WTC11 (cell line): ENCODE data around the gene VAMP2. TPM values are rescaled to one million over a fixed set of nuclear protein-coding genes. Genes with fewer than 3 reads are reported as not detected.

Experiments used
- ATF1 ChIP-seq: sonication (generic); formaldehyde crosslinking; IDR thresholded peaks from 2 replicates; pipeline ENCODE4 v1.8.1; 2023; ENCODE audit warnings: mild to moderate bottlenecking, moderate library complexity, missing genetic modification reagents
- CBFB ChIP-seq: sonication (generic); formaldehyde crosslinking; IDR thresholded peaks from 2 replicates; pipeline ENCODE4 v1.8.1; 2022; ENCODE audit warnings: mild to moderate bottlenecking, low read depth, missing genetic modification reagents
- CREB1 ChIP-seq: sonication (generic); formaldehyde crosslinking; IDR thresholded peaks from 2 replicates; pipeline ENCODE4 v1.8.0; 2023; ENCODE audit warnings: mild to moderate bottlenecking, missing genetic modification reagents
- E2F4 ChIP-seq: sonication (generic); formaldehyde crosslinking; IDR thresholded peaks from 2 replicates; pipeline ENCODE4 v1.8.1; 2022; ENCODE audit warnings: low read depth, mild to moderate bottlenecking, moderate library complexity, missing genetic modification reagents, borderline replicate concordance
- ESRRA ChIP-seq: sonication (generic); formaldehyde crosslinking; IDR thresholded peaks from 2 replicates; pipeline ENCODE4 v1.8.1; 2022; ENCODE audit warnings: mild to moderate bottlenecking, missing genetic modification reagents, borderline replicate concordance
- FOXJ3 ChIP-seq: sonication (generic); formaldehyde crosslinking; IDR thresholded peaks from 2 replicates; pipeline ENCODE4 v1.9.0; 2021; ENCODE audit warnings: missing genetic modification reagents, mild to moderate bottlenecking, borderline replicate concordance
- FOXP1 ChIP-seq: sonication (generic); formaldehyde crosslinking; IDR thresholded peaks from 2 replicates; pipeline ENCODE4 v1.8.0; 2022; ENCODE audit warnings: missing genetic modification reagents, mild to moderate bottlenecking, moderate library complexity, borderline replicate concordance
- GABPB1 ChIP-seq: sonication (generic); formaldehyde crosslinking; IDR thresholded peaks from 2 replicates; pipeline ENCODE4 v1.8.1; 2023; ENCODE audit warnings: mild to moderate bottlenecking, missing genetic modification reagents
- IRF2 ChIP-seq: sonication (generic); formaldehyde crosslinking; IDR thresholded peaks from 2 replicates; pipeline ENCODE4 v1.8.0; 2022; ENCODE audit warnings: low read depth, missing genetic modification reagents, borderline replicate concordance
- KAT7 ChIP-seq: sonication (generic); formaldehyde crosslinking; IDR thresholded peaks from 2 replicates; pipeline ENCODE4 v1.8.1; 2023; ENCODE audit warnings: missing genetic modification reagents, mild to moderate bottlenecking, borderline replicate concordance
- MXD4 ChIP-seq: fragments of 250-450 bp; sonication (Bioruptor Pico); IDR thresholded peaks from 2 replicates; pipeline ENCODE4 v1.8.0; 2021; ENCODE audit warnings: mild to moderate bottlenecking, moderate library complexity, borderline replicate concordance
- MYBL2 ChIP-seq: sonication (generic); formaldehyde crosslinking; IDR thresholded peaks from 2 replicates; pipeline ENCODE4 v1.8.1; 2023; ENCODE audit warnings: mild to moderate bottlenecking, moderate library complexity, missing genetic modification reagents
- NFYB ChIP-seq: sonication (generic); formaldehyde crosslinking; conservative IDR thresholded peaks from 2 replicates; pipeline ENCODE4 v1.8.0; 2022; ENCODE audit warnings: low read depth, missing genetic modification reagents
- NR1H2 ChIP-seq: sonication (generic); formaldehyde crosslinking; IDR thresholded peaks from 2 replicates; pipeline ENCODE4 v1.9.0; 2021; ENCODE audit warnings: mild to moderate bottlenecking, moderate library complexity, missing genetic modification reagents
- NR3C1 ChIP-seq: sonication (generic); formaldehyde crosslinking; conservative IDR thresholded peaks from 2 replicates; pipeline ENCODE4 v1.8.1; 2023; ENCODE audit warnings: low read depth, mild to moderate bottlenecking, missing genetic modification reagents
- OVOL2 ChIP-seq: fragments of 250-450 bp; sonication (Bioruptor Pico); IDR thresholded peaks from 2 replicates; pipeline ENCODE4 v1.9.0; 2021; ENCODE audit warnings: mild to moderate bottlenecking, borderline replicate concordance
- SMAD3 ChIP-seq: sonication (generic); formaldehyde crosslinking; IDR thresholded peaks from 2 replicates; pipeline ENCODE4 v1.8.0; 2022; ENCODE audit warnings: missing genetic modification reagents, mild to moderate bottlenecking, borderline replicate concordance
- SOX15 ChIP-seq: fragments of 250-450 bp; sonication (Bioruptor Pico); IDR thresholded peaks from 2 replicates; pipeline ENCODE4 v1.9.0; 2021; ENCODE audit warnings: mild to moderate bottlenecking
- SP1 ChIP-seq: sonication (generic); formaldehyde crosslinking; conservative IDR thresholded peaks from 2 replicates; pipeline ENCODE4 v1.8.1; 2022; ENCODE audit warnings: missing genetic modification reagents
- TCF7 ChIP-seq: sonication (generic); formaldehyde crosslinking; IDR thresholded peaks from 2 replicates; pipeline ENCODE4 v1.8.0; 2022; ENCODE audit warnings: mild to moderate bottlenecking, low read depth, missing genetic modification reagents, moderate library complexity
- TP53 ChIP-seq: sonication (generic); formaldehyde crosslinking; IDR thresholded peaks from 2 replicates; pipeline ENCODE4 v1.8.1; 2023; ENCODE audit warnings: mild to moderate bottlenecking, missing genetic modification reagents
- USF2 ChIP-seq: sonication (generic); formaldehyde crosslinking; IDR thresholded peaks from 2 replicates; pipeline ENCODE4 v1.8.1; 2023; ENCODE audit warnings: mild to moderate bottlenecking, missing genetic modification reagents, moderate library complexity
- ZBTB43 ChIP-seq: sonication (generic); formaldehyde crosslinking; IDR thresholded peaks from 2 replicates; pipeline ENCODE4 v1.8.1; 2023; ENCODE audit warnings: mild to moderate bottlenecking, missing genetic modification reagents
- ZNF138 ChIP-seq: sonication (generic); formaldehyde crosslinking; conservative IDR thresholded peaks from 2 replicates; pipeline ENCODE4 v1.8.1; 2022; ENCODE audit warnings: mild to moderate bottlenecking, moderate library complexity, missing genetic modification reagents
- ZNF219 ChIP-seq: sonication (generic); formaldehyde crosslinking; IDR thresholded peaks from 2 replicates; pipeline ENCODE4 v1.8.0; 2023; ENCODE audit warnings: missing genetic modification reagents, mild to moderate bottlenecking, borderline replicate concordance
- ZNF317 ChIP-seq: sonication (generic); formaldehyde crosslinking; IDR thresholded peaks from 2 replicates; pipeline ENCODE4 v1.8.1; 2023; ENCODE audit warnings: low read depth, mild to moderate bottlenecking, moderate library complexity, missing genetic modification reagents, borderline replicate concordance
- ZNF416 ChIP-seq: fragments of 250-450 bp; sonication (Bioruptor Pico); IDR thresholded peaks from 2 replicates; pipeline ENCODE4 v1.9.0; 2021; ENCODE audit warnings: mild to moderate bottlenecking, inconsistent platforms
- ZNF423 ChIP-seq: fragments of 250-450 bp; sonication (Bioruptor Pico); IDR thresholded peaks from 2 replicates; pipeline ENCODE4 v2.1.2; 2022; ENCODE audit warnings: mild to moderate bottlenecking, moderate library complexity
- total RNA-seq: library from RNA; stranded (reverse); gene quantifications from 3 replicates; pipeline ENCODE4 v1.2.3, GENCODE V29; 2021
- TF ChIP-seq, protein P1 (sequence below): fragments of 200-600 bp; IDR thresholded peaks from 2 replicates; pipeline ENCODE4 v1.8.0; 2022; ENCODE audit warnings: antibody characterized with exemption
- TF ChIP-seq, protein P2 (sequence below): sonication (generic); formaldehyde crosslinking; IDR thresholded peaks from 2 replicates; pipeline ENCODE4 v1.8.1; 2022; ENCODE audit warnings: mild to moderate bottlenecking, missing genetic modification reagents, moderate library complexity, borderline replicate concordance
- TF ChIP-seq, protein P3 (sequence below): sonication (generic); formaldehyde crosslinking; IDR thresholded peaks from 2 replicates; pipeline ENCODE4 v1.8.1; 2023; ENCODE audit warnings: mild to moderate bottlenecking, missing genetic modification reagents
- TF ChIP-seq, protein P4 (sequence below): sonication (generic); formaldehyde crosslinking; IDR thresholded peaks from 2 replicates; pipeline ENCODE4 v1.8.0; 2022; ENCODE audit warnings: mild to moderate bottlenecking, missing genetic modification reagents
- TF ChIP-seq, protein P5 (sequence below): sonication (generic); formaldehyde crosslinking; IDR thresholded peaks from 2 replicates; pipeline ENCODE4 v1.8.0; 2022; ENCODE audit warnings: mild to moderate bottlenecking, missing genetic modification reagents

The VAMP2 gene
- total RNA-seq, 1 experiment from 2014 or later = 27.4 TPM

DNA sequence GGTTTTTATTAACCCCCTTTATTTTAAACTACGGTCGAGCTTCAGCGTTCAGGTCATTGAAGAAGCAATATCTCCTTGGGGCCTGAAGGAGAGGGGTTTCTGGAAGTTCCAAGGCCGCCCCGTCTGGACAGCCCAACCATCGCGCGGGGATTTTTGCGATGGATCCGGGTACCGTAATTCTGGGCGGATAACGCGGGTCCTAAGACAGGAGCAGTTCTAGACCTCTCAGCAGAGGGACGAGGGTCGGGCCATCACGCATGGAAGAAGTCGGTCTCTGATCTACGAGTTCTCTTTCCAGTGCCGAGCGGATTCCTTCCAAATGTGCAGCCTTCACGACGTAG is 23.7 kb upstream of the VAMP2 start (continued):
- TF ChIP-seq IRF2 (CRISPR knock-in tag) (no peak), NFYB (CRISPR knock-in tag) (no peak), KAT7 (CRISPR knock-in tag) (no peak), ZNF416 (CRISPR knock-in tag) (no peak), NR1H2 (CRISPR knock-in tag) (no peak), MXD4 (CRISPR knock-in tag) (no peak), ESRRA (CRISPR knock-in tag) (no peak), GABPB1 (CRISPR knock-in tag) (no peak), SOX15 (CRISPR knock-in tag) (no peak), OVOL2 (CRISPR knock-in tag) (no peak), NR3C1 (CRISPR knock-in tag) (no peak), USF2 (CRISPR knock-in tag) (0 out of 2 replicates have a peak, but pooled peaks have one; percentile 11), ZBTB43 (no peak), MYBL2 (0 out of 2 replicates have a peak, but pooled peaks have one; percentile 11), ZNF219 (CRISPR knock-in tag) (no peak), SMAD3 (CRISPR knock-in tag) (no peak), TCF7 (CRISPR knock-in tag) (no peak), ZNF423 (no peak), ATF1 (CRISPR knock-in tag) (0 out of 2 replicates have a peak, but pooled peaks have one; percentile 40), CBFB (CRISPR knock-in tag) (no peak), TP53 (CRISPR knock-in tag) (peak; percentile 36; the same call in 1 of the 2 replicates), ZNF138 (no peak), SP1 (CRISPR knock-in tag) (no peak; the same call in 1 of the 2 replicates), CREB1 (no peak), FOXP1 (CRISPR knock-in tag) (no peak), ZNF317 (CRISPR knock-in tag) (no peak), FOXJ3 (CRISPR knock-in tag) (no peak), E2F4 (CRISPR knock-in tag) (no peak)
- TF ChIP-seq, protein P1, sequence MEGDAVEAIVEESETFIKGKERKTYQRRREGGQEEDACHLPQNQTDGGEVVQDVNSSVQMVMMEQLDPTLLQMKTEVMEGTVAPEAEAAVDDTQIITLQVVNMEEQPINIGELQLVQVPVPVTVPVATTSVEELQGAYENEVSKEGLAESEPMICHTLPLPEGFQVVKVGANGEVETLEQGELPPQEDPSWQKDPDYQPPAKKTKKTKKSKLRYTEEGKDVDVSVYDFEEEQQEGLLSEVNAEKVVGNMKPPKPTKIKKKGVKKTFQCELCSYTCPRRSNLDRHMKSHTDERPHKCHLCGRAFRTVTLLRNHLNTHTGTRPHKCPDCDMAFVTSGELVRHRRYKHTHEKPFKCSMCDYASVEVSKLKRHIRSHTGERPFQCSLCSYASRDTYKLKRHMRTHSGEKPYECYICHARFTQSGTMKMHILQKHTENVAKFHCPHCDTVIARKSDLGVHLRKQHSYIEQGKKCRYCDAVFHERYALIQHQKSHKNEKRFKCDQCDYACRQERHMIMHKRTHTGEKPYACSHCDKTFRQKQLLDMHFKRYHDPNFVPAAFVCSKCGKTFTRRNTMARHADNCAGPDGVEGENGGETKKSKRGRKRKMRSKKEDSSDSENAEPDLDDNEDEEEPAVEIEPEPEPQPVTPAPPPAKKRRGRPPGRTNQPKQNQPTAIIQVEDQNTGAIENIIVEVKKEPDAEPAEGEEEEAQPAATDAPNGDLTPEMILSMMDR = no peak
- TF ChIP-seq, protein P2, sequence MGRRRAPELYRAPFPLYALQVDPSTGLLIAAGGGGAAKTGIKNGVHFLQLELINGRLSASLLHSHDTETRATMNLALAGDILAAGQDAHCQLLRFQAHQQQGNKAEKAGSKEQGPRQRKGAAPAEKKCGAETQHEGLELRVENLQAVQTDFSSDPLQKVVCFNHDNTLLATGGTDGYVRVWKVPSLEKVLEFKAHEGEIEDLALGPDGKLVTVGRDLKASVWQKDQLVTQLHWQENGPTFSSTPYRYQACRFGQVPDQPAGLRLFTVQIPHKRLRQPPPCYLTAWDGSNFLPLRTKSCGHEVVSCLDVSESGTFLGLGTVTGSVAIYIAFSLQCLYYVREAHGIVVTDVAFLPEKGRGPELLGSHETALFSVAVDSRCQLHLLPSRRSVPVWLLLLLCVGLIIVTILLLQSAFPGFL (CRISPR knock-in tag) = no peak
- TF ChIP-seq, protein P3, sequence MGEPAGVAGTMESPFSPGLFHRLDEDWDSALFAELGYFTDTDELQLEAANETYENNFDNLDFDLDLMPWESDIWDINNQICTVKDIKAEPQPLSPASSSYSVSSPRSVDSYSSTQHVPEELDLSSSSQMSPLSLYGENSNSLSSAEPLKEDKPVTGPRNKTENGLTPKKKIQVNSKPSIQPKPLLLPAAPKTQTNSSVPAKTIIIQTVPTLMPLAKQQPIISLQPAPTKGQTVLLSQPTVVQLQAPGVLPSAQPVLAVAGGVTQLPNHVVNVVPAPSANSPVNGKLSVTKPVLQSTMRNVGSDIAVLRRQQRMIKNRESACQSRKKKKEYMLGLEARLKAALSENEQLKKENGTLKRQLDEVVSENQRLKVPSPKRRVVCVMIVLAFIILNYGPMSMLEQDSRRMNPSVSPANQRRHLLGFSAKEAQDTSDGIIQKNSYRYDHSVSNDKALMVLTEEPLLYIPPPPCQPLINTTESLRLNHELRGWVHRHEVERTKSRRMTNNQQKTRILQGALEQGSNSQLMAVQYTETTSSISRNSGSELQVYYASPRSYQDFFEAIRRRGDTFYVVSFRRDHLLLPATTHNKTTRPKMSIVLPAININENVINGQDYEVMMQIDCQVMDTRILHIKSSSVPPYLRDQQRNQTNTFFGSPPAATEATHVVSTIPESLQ (CRISPR knock-in tag) = no peak
- TF ChIP-seq, protein P4, sequence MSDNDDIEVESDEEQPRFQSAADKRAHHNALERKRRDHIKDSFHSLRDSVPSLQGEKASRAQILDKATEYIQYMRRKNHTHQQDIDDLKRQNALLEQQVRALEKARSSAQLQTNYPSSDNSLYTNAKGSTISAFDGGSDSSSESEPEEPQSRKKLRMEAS (CRISPR knock-in tag) = no peak
- TF ChIP-seq, protein P5, sequence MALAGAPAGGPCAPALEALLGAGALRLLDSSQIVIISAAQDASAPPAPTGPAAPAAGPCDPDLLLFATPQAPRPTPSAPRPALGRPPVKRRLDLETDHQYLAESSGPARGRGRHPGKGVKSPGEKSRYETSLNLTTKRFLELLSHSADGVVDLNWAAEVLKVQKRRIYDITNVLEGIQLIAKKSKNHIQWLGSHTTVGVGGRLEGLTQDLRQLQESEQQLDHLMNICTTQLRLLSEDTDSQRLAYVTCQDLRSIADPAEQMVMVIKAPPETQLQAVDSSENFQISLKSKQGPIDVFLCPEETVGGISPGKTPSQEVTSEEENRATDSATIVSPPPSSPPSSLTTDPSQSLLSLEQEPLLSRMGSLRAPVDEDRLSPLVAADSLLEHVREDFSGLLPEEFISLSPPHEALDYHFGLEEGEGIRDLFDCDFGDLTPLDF (CRISPR knock-in tag) = no peak
